GM18519 (cell line): ENCODE data around the gene TNFAIP1.
"Not testable (repeated sequence)": the region's sequence is repeated elsewhere in the genome, so short reads cannot be mapped to it uniquely, and the experiment has no call there.

Experiments used
- ATAC-seq: cut with Tn5 transposase; IDR thresholded peaks from one replicate; pipeline ENCODE4 v1.9.1; 2021; ENCODE audit warnings: mild to moderate bottlenecking, moderate library complexity; ENCODE audit not compliant: unreplicated experiment, low FRiP score

Gene TNFAIP1

DNA sequence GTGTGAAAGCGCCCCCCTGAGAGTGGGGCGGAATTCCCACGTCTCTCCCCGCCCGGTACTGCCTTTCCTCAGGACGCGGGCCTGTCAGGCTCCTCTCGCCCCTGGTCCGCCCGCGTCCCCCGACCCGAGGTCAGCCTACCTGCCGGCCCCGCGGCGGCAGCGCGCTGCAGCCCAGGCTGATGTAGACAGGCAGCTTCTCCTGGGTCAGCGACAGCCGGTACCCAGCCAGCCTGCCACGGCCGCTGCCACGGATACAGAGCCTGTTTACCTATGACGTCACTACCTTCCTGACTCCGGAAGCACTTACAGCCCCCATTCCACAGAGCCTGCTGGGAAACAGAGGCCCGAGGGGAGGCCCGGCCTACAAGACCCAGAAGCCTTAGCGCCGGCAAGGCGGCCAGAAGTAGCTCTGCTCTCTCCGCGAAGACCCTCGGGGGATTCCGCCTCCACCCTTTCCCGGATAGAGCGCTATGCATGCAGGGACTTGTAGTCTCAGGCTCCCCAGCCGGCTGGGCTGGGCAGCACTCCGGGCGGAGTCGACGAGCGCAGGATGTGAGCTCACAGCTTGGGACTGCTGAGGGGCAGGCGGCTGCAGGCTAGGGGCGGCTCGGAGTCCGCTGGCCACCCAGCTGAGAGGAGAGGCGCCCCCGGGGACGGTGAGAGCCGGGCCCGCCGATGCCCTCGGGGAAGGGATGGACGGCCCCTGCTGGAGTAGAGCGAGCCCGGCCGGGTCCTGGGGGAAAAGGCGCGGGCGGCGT is at the start of gene TNFAIP1, which contains the start of gene IFT20:
Gene TNFAIP1 (plus strand): TSS at position 561 of the 758 bp plus-strand sequence. CDS start 3,761 bp downstream, outside the sequence.
Gene IFT20 (minus strand): TSS at position 272 of the 758 bp plus-strand sequence. CDS start 3,487 bp downstream, outside the sequence.
- peak; percentile 94 for ATAC-seq

- ATAC-seq, result no peak
Observed at GRCh38 chr17:28285965-28286364, 49.6 kb upstream of the TNFAIP1 start.

GRCh38 chr17:28290703-28291102 is 44.9 kb upstream of the TNFAIP1 start:
- ATAC-seq, result no peak

- ATAC-seq, result no peak
Observed at GRCh38 chr17:28291780-28292330, 43.7 kb upstream of the TNFAIP1 start.

- not testable (repeated sequence) for ATAC-seq
Observed at GRCh38 chr17:28292878-28293277, 42.7 kb upstream of the TNFAIP1 start.

GRCh38 chr17:28293994-28294393 is 41.6 kb upstream of the TNFAIP1 start:
- no peak for ATAC-seq

- no peak for ATAC-seq
Observed at GRCh38 chr17:28295677-28296578, 39.6 kb upstream of the TNFAIP1 start.

GRCh38 chr17:28298449-28298848 is 37.1 kb upstream of the TNFAIP1 start:
- no peak for ATAC-seq

DNA sequence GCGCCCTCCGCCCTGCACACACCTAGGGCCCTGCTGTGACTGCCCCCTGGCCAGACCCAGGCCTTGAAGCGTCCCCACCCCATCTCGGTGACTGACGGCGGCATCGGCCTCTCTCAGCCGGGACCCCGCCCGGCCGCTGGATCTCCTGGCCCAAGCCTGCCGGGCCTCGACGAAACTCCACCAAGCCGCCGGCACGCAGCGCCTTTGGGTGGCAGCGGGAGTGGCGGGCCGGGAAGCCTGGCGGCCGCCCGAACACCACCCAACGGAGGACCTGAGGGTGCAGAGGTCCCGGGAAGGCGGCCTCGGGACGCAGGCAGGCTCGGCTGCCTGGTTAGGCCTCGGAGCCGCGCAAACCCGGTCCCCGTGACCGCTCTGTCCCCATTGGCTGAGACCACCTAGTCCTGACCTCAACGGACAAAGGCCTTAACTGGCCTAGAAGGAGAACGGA is 28.6 kb upstream of the TNFAIP1 start:
- ATAC-seq, result no peak

GRCh38 chr17:28313841-28314240 is 21.7 kb upstream of the TNFAIP1 start:
- no peak for ATAC-seq

GRCh38 chr17:28315846-28316705 is 19.5 kb upstream of the TNFAIP1 start:
- ATAC-seq, result no peak

DNA sequence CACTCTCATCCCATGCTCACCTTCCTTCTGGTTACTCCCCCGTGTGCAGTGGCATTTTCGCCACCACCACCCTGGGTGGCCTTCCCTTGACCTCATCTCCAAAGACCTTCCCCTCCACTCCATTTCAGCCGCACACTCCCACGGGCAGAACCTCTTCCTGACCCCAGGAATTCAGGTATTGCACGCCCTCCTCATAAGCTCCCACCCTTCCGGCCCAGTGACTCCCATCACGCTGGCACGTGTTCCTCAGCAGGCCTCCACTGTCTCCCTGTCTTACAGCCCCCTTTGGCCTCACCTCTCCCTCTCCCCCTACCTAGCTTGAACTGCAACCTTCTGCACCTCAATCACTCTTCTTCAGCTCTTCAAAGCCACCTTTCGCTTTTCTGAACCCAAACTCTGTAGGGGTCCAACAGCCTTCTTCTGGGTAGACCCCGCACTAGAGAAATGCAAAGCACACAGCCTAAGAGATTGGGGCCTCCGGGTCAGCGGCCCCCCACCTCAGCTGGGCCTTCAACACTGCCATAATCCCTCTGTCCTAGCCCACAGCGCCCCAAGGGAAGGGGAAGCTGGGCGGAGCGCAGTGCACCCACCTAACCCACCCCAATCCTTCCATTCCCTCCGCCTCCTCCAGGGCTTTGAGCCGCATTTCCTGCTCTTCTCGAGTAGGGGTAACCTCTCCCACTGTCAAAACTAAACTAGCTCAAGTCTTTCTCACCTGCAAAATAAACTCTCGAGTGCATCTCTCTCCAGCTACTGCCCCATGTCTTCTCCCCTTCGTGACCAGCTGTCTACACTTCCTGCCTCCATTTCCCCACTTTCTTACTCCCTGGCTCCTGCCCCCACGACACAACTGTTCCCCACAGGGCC is 18.2 kb upstream of the TNFAIP1 start:
- no peak for ATAC-seq

DNA sequence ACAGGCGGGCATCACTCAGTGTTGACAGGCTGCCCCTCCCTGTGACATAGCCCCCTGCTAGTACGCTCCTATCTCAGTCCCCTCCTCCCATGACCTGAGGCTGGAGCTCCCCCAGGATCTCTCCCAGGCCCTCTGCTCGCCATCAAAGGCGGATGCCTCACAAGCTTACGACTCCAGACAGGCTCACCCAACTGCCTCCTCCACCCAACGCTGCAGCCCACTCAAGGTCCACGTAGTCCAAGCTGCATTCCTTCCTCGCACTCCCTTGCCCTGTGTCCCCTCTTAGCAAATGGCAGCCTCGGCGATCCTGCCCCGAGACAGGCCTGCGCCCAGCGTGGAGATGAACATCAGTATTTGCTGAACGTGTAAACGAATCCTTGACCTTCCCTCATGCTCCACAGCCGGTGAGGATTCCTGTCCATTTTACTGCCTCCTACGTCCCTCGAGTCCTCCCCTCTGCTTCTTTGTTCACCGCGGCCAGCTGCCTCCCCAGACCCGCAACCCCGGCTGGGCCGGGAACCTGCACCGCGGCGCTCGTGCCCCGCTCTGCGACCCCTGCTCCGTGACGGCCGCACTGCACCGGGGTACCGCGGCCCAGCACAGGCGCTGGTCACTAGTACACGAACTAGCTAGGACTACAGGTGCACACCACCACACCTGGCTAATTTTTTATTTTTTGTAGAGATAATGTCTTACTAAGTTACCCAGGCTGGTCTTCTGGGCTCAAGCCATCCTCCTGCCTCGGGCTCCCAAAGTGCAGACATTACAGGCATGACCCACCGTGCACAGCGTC is 17.4 kb upstream of the TNFAIP1 start:
- ATAC-seq, result peak; percentile 7

GRCh38 chr17:28318759-28319597 is 16.6 kb upstream of the TNFAIP1 start, which contains the start of gene TMEM97:
TMEM97 (plus strand) TSS chr17:28319200; CDS start chr17:28319240, 40 bp downstream.
- peak; percentile 85 for ATAC-seq

GRCh38 chr17:28319598-28319935 is 16.0 kb upstream of the TNFAIP1 start:
- ATAC-seq, result no peak

- no peak for ATAC-seq
Observed at GRCh38 chr17:28320215-28321061, 15.1 kb upstream of the TNFAIP1 start.
